Mammary epithelial cell (primary cell): Measurements from ENCODE around the gene C2CD4A.

Experiments used
- EZH2 ChIP-seq: IDR thresholded peaks from 2 replicates; pipeline ENCODE4 v1.6.1; 2012; ENCODE audit warnings: low read length, inconsistent platforms, borderline replicate concordance
- TF ChIP-seq, protein P1 (sequence below), 2 donors: IDR thresholded peaks in 1 of 2; conservative IDR thresholded peaks in 1 of 2; 2 replicates each; pipeline ENCODE4 v1.5.1; 2011 to 2012; ENCODE audit warnings: inconsistent platforms in 2 of 2, low read length in 2 of 2, mild to moderate bottlenecking in 2 of 2, control low read depth in 1 of 2, low read depth in 1 of 2; ENCODE audit not compliant: insufficient read depth in 1 of 2; ENCODE audit errors: extremely low read depth in 1 of 2

DNA sequence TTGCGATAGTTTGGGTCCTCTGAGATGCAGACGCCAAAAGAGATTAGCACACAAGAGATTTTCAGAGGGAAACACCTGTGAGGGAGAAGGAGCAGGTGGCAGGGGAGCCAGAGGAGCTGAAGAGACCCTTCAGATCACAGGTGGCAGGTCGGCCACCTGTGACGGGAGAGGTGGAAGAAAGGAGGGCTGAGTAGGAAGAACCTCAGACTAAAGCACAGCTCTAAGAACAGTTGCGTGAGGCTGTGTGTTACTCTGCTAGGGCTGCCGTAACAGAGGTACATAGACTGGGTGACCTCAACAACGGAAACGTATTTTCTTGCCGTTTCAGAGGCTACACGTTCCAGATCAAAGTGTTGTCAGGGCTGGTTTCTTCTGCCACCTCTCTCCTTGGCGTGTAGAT lies 38.5 kb downstream of the C2CD4A start:
- TF ChIP-seq, protein P1, sequence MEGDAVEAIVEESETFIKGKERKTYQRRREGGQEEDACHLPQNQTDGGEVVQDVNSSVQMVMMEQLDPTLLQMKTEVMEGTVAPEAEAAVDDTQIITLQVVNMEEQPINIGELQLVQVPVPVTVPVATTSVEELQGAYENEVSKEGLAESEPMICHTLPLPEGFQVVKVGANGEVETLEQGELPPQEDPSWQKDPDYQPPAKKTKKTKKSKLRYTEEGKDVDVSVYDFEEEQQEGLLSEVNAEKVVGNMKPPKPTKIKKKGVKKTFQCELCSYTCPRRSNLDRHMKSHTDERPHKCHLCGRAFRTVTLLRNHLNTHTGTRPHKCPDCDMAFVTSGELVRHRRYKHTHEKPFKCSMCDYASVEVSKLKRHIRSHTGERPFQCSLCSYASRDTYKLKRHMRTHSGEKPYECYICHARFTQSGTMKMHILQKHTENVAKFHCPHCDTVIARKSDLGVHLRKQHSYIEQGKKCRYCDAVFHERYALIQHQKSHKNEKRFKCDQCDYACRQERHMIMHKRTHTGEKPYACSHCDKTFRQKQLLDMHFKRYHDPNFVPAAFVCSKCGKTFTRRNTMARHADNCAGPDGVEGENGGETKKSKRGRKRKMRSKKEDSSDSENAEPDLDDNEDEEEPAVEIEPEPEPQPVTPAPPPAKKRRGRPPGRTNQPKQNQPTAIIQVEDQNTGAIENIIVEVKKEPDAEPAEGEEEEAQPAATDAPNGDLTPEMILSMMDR (conservative IDR thresholded peaks at IDR 0.05 in 1 of 2, IDR thresholded peaks at IDR 0.05 in 1 of 2; ENCODE audit: extremely low read depth in 1 of 2, insufficient read depth in 1 of 2, low read depth in 1 of 2, low read length in 2 of 2), result no peak
- no peak for TF ChIP-seq EZH2
